Measurements from ENCODE around the gene PVALEF. TPM values are rescaled to one million over a fixed set of nuclear protein-coding genes. Genes with fewer than 3 reads are reported as not detected.

PVALEF gene
- polyA plus RNA-seq, 3 donors: not detected

- 78 to 83% (median 82%) methylated on average over 21 to 25 of the region's 25 CpGs for WGBS, 3 donors
- H3K27ac ChIP-seq (ENCODE audit: low read depth, low read length): no peak overlapping the region
Measured at GRCh38 chr17:81127526-81128177, 37.7 kb upstream of the PVALEF start.

DNA sequence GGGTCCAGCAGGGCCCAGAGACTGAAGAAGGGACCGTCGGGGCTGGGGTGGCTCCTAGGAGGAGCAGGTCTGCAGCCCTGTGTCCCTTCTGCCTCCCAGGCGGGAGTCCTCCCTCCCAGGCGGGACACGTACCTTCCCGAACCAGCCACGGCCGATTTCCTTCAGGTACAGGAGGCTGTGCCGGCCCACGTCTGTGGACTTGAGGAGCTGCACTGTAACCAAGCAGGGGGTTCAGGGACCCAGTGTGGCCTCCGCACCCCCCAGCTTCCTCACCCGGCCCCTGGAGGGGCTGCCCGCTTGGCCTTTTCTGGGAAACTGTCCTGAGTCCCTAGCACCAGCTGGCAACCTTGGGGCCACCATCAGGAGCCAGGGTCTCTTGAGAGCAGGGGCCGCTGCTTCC, 37.0 kb upstream of the PVALEF start:
- no peak overlapping the region for H3K27ac ChIP-seq (ENCODE audit: low read depth, low read length)
- WGBS, 3 donors: 85 to 91% (median 86%) methylated on average over 14 of the region's 14 CpGs

GRCh38 chr17:81128774-81129173, 36.5 kb upstream of the PVALEF start:
- 87 to 90% (median 89%) methylated on average over 23 of the region's 23 CpGs for WGBS, 3 donors
- no peak overlapping the region for H3K27ac ChIP-seq (ENCODE audit: low read depth, low read length)

- no peak overlapping the region for H3K27ac ChIP-seq (ENCODE audit: low read depth, low read length)
- 91 to 94% (median 91%) methylated on average over 10 to 11 of the region's 11 CpGs for WGBS, 3 donors
Measured at GRCh38 chr17:81129289-81129688, 36.0 kb upstream of the PVALEF start.

DNA sequence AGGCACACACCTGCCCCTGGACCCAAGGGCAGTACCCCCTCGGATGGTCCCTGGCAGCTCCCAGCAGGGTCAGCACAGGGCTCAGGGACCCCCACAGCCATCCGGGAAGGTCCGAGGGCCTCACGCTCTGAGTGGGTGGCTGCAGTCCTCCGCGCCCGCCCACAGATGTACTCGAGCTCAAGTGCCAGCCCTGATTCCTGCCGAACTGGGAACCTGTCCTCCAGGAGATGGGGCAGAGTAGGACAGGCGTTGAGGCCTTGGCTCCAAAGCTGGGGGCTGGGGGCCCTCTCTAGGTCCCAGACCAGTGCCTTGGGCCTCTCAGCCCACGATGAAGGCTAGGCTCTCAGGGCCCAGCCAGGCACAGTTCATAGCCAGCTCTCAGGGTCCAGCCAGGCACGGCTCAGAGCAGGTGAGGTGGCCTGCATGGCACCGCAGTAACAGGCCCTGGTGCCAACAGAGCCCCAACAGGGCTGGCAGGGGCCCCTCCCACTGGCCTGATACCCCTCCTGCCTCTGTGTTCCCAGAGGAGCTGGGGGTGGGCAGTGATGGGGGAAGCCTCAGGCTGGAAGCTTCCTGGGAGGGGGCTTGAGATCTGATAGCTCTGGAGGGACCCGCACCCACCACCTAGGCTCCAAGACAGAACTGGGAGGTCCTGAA, 35.5 kb upstream of the PVALEF start:
- H3K27ac ChIP-seq (ENCODE audit: low read depth, low read length): no peak overlapping the region

DNA sequence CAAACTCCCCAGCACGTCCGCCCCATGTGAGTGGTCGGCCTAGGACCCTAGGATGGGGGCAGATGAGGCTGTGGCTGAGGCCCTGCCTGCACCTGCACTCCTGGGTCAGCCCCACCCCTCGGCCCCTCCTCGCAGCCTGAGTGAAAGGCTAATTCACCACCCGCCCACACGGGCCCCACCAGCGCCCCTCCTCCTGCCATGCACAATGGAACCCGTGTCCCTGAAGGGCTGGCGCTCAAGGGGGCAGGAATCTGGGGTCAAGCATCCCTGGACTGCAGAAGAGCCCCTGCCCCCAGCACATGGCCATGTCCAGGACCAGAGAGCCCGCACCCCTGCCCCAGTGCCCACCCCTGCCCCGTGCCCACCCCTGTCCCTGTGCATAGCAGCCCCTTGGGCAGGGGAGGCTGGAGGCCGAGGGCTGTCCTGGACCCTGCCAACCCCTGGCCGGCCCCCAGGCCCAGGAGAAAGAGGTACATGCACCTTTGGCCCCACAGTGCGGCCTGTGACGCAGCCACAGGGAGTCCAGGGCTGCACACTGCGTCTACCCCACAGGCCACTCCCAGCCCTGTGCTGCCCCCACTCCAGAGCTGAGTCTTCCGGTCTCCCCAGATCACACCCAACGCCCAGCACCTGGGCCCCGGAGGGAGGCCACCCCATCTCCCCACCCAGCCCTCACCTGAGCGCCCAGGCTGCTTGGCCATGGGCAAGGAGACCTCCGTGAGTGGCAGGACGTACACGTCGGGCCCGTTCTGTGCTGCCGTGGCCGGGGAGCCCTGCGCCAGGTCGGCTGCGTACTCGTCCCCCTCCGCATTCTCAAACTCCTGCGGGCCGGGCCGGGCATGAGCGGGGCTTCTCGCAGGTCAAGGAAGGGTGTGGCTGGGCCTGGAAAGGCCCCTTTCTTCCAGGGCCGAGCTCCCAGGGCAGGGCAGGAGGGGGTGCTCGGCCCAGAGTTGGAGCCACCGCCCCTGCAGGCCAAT, 34.6 kb upstream of the PVALEF start:
- no peak overlapping the region for H3K27ac ChIP-seq (ENCODE audit: low read depth, low read length)
- 87 to 91% (median 89%) methylated on average over 36 to 41 of the region's 41 CpGs for WGBS, 3 donors

More for the DNA sequence above, 35.5 kb upstream of the PVALEF start:
- WGBS, 3 donors: 76 to 89% (median 83%) methylated on average over 14 of the region's 14 CpGs

DNA sequence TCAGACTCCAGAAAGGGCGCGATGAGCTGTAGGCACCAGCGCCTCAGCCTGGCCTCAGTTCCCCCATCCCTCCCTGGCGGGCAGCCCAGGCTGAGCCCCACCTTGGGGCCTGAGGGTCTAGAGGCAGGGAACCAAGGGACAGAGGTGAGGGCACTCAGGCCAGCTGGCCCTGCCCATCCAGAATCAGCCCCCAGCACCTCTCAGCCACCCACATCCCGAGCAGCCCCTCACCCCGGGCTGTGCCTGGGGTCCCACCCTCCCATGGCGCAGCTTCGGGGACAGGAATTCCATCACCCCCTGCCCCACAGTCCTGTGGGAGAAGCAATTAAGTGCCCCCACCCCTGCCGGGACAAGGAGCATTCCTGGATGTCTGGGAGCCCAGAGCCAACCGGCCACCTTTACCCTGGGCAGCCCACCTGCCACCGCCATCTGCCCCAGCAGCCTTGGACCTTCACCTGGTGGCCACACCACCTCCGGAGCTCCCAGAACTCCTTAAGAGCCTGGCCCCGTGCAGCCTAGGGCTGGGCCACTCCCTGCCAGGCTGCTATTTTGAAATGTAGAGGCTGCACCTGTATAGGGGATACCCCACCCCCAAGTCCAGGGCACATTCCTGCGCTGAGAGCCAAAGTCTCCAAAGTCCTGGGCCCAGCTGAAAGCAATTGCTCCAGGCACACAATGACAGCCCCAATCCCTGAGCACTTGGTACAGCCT, 33.7 kb upstream of the PVALEF start:
- 69 to 93% (median 81%) methylated on average over 13 to 14 of the region's 14 CpGs for WGBS, 3 donors
- no peak overlapping the region for H3K27ac ChIP-seq (ENCODE audit: low read depth, low read length)

GRCh38 chr17:81132197-81132540, 33.1 kb upstream of the PVALEF start:
- 46 to 85% (median 69%) methylated on average over 9 to 11 of the region's 11 CpGs for WGBS, 3 donors
- H3K27ac ChIP-seq (ENCODE audit: low read depth, low read length): no peak overlapping the region

DNA sequence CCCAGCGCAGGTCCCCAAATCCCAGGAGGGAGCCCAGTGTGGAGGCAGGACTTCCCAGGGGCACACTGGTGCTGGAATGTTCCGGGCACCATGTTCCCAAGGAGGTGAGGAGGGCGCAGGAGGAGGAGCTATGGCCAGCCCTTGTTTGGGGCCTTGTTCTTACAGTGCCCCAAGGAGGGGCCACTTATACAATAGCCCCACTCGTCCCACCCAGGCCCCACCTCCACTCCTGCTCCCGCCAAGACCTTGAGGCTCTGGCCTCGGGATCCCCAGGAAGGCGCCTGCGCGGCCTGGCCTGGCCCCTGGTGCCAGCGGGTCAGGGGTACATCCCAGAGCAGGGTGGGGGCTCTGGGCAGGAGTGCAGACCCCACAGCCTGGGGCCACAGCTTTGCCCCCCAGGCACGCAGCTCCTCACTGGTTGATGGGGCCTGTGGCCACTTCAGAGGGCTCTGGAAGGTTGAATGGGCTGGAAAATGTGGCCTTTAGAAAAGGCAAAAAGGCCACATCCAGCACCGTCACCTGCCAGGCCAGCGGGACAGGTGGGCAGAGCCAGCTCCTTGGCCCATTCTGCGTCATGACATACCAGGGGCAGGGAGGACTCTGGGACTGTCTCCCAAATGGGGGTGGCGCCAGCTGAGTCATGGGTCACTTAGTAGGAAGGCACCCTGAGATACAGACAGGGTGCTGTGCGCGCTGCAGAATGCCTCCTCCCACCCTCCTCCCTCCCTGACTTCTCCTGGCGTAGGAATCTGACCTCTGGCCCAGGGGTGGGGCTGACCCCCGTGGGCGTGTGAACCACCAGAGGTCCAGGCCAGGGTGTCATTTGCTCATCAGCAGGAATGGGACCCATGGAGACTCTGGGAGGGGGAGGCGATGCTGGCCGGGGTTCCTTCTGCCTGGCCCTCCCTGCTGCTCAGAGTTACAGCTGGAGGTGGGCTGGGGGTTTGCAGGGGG, 32.3 kb upstream of the PVALEF start:
- H3K27ac ChIP-seq (ENCODE audit: low read depth, low read length): no peak overlapping the region
- 82 to 87% (median 82%) methylated on average over 21 to 22 of the region's 22 CpGs for WGBS, 3 donors

DNA sequence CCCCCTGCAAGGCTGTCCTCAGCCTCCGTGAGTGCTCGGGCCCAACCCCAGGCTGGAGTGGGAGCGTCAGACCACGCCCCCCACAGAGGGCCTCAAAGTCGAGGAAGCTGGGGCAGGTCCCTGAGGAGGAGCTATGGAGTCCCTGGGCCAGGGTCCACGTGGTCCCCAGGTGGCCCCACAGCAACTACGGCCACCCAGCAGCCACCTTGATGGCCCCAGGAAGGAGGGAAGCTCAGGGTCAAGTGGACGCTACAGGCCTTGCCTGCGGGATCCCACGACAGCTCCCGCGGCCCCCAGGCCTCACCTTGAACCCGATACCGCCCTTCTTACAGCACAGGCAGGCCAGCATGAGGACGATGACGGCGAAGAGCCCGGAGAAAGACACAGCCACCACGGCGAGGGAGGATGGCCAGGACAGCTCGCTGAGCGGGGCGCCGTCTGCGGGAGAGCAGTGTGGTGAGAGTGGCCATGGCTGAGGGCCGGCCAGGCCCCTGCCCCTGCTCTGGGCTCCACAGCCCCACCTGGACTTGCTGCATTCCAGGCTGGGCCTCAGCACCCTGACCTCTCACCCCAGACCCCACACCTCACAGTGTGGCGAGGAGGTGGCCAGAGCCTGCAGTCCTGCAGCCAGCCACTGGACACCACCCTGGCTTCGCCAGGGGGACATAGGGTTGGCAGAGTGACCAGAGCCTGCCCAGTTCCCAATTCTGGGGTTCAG, 31.1 kb upstream of the PVALEF start:
- 80 to 85% (median 83%) methylated on average over 26 to 28 of the region's 28 CpGs for WGBS, 3 donors
- H3K27ac ChIP-seq (ENCODE audit: low read depth, low read length): no peak overlapping the region

DNA sequence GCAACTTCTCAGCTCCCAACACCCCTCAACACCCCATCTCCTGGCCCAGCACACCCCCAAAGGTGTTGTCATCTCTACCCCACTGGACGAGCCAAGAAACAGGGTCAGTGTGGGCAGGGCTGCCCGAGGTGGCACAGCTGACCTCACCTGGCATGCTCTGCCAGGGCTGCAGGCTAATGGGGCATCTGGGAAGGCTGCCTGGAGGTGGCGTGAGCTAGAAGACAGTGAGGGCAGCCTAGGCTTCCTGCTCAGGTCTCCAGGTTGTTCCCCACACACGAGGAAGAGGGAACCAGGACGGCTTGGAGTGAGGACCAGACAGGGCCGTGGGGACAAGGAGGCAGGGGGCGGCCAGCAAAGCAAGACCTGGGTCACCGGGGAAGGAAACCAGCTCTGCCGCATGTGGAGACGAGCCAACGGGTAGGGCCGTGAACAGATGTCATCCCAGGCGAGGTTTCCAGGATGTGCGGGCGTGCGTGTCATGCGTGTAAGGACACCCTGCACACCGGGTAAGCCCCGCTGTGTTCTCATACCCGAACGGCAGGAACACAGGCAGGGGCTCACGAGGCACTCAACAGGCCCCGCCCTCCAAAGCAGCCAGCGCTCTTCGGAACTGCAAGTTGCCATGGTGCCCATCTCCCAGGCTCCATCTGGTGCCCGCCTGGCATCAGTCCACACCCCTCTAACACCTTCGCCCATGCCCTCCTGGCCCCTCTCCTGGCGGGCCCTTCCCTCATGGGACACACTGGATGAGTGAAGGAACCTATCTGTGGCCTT, 29.6 kb upstream of the PVALEF start:
- WGBS, 3 donors: 69 to 85% (median 78%) methylated on average over 24 to 28 of the region's 28 CpGs
- H3K27ac ChIP-seq (ENCODE audit: low read depth, low read length): no peak overlapping the region

DNA sequence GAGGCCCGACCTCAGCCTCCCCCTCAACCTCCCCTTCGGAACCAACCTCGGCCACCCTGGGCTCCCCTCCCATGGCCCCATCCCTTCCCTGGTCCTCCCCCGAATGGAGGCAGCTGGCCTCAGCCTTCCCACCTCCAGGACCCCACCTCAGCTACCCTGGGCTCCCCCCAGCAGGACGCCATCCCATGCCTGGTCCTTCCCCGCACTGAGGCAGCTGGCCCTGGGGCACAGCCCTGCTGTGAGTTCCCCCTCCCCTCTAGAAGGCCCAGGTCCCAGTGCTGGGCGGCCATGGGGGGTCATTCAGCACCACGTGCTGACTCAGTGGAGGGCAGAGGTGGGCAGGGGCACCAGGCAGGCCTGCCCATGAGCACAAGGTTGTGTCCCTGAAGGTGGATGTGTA, 28.9 kb upstream of the PVALEF start:
- H3K27ac ChIP-seq (ENCODE audit: low read depth, low read length): no peak overlapping the region
- WGBS, 3 donors: 71 to 86% (median 80%) methylated on average over 8 of the region's 8 CpGs

GRCh38 chr17:81137248-81137647, 28.1 kb upstream of the PVALEF start:
- 86 to 93% (median 88%) methylated on average over 11 to 13 of the region's 13 CpGs for WGBS, 3 donors
- H3K27ac ChIP-seq (ENCODE audit: low read depth, low read length): no peak overlapping the region

GRCh38 chr17:81138083-81138482, 27.2 kb upstream of the PVALEF start:
- 89 to 96% (median 91%) methylated on average over 15 of the region's 15 CpGs for WGBS, 3 donors
- no peak overlapping the region for H3K27ac ChIP-seq (ENCODE audit: low read depth, low read length)

- no peak overlapping the region for H3K27ac ChIP-seq (ENCODE audit: low read depth, low read length)
- 91 to 96% (median 93%) methylated on average over 25 of the region's 25 CpGs for WGBS, 3 donors
Measured at GRCh38 chr17:81138500-81138899, 26.8 kb upstream of the PVALEF start.

DNA sequence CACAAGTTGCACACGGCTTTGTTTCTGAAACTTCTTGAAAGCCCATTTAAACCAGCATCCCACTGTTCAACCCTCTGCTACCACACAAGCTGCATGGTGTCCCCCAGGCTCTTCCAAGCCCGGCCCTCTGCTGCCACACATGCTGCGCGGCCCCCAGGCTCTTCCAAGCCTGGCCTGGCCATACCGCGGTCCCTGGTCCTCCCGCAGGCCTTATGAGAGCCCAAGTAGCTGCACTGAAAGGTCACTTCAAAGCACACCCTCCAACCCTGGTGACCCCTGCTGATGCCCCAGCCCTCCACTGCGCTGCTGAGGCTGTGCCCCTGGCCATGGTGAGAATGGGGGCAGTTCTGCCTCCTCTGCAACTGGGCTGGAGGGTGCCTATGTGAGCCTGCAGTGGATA, 25.9 kb upstream of the PVALEF start:
- H3K27ac ChIP-seq (ENCODE audit: low read depth, low read length): no peak overlapping the region
- 86 to 96% (median 87%) methylated on average over 8 of the region's 8 CpGs for WGBS, 3 donors
